IMR-90 (cell line): ENCODE measurements around the gene CAP2. TPM values are rescaled to one million over a fixed set of nuclear protein-coding genes. Genes with fewer than 3 reads are reported as not detected.

Experiments
- ATAC-seq: fragments of 200-7000 bp; cut with Tn5 transposase; 2 replicates; pipeline ENCODE4 v1.9.1; 2020; ENCODE audit warnings: low read depth, mild to moderate bottlenecking, moderate library complexity
- BruUV-seq: library from RNA; stranded (reverse); fragments of 400-500 nt; replicated peaks from 2 replicates; lab custom pipeline; 2021; lab: Mats Ljungman, UMichigan
- CTCF ChIA-PET: fragments of 300-600 bp; formaldehyde crosslinking; extraction: SDS; loops from one replicate; lab custom pipeline; 2021; ENCODE audit warnings: antibody characterized with exemption; lab: Yijun Ruan, JAX
- POLR2A ChIA-PET: fragments of 300-600 bp; sonication (Branson Sonifier 250); formaldehyde crosslinking; loops from one replicate; lab custom pipeline; 2022; ENCODE audit warnings: antibody characterized with exemption; ENCODE audit not compliant: unreplicated experiment; lab: Charles Lee
- DNase-seq: peaks from one replicate; pipeline ENCODE4 v3.0.0; 2013
- H2AFZ ChIP-seq: replicated peaks from 2 replicates; pipeline ENCODE3; 2013; ENCODE audit warnings: low read length, mild to moderate bottlenecking; ENCODE audit not compliant: poor library complexity
- H2AK5ac ChIP-seq: 2 replicates; pipeline ENCODE4 v1.6.1; 2013; ENCODE audit warnings: low read depth, low read length, inconsistent platforms
- H2AK9ac ChIP-seq: replicated peaks from 2 replicates; pipeline ENCODE3; 2013; ENCODE audit warnings: mild to moderate bottlenecking, low read depth, low read length, moderate library complexity; ENCODE audit not compliant: poor library complexity
- H2BK120ac ChIP-seq: 2 replicates; pipeline ENCODE4 v1.6.1; 2013; ENCODE audit warnings: low read depth, low read length, inconsistent platforms
- H2BK15ac ChIP-seq: 3 replicates; pipeline ENCODE4 v1.6.1; 2013; ENCODE audit warnings: low read depth, low read length, inconsistent platforms
- H2BK20ac ChIP-seq: 2 replicates; pipeline ENCODE4 v1.6.1; 2013; ENCODE audit warnings: low read depth, mild to moderate bottlenecking, inconsistent platforms, low read length, moderate library complexity
- H2BK5ac ChIP-seq: 2 replicates; pipeline ENCODE4 v1.6.1; 2013; ENCODE audit warnings: mild to moderate bottlenecking, low read depth, low read length, inconsistent platforms; ENCODE audit not compliant: poor library complexity, severe bottlenecking
- H3K14ac ChIP-seq: replicated peaks from 2 replicates; pipeline ENCODE4 v1.6.1; 2013; ENCODE audit warnings: low read depth, low read length, inconsistent platforms
- H3K18ac ChIP-seq: 2 replicates; pipeline ENCODE4 v1.6.1; 2013; ENCODE audit warnings: low read depth, low read length, control low read depth
- H3K23ac ChIP-seq: 2 replicates; pipeline ENCODE4 v1.6.1; 2013; ENCODE audit warnings: low read depth, low read length, inconsistent platforms
- H3K27ac ChIP-seq: 2 replicates; pipeline ENCODE4 v1.5.1; 2013; ENCODE audit warnings: mild to moderate bottlenecking, control low read depth, low read length; ENCODE audit not compliant: insufficient read depth
- H3K27me3 ChIP-seq: 2 replicates; pipeline ENCODE4 v1.6.1; 2013; ENCODE audit warnings: low read length; ENCODE audit not compliant: control insufficient read depth, insufficient read depth
- H3K36me3 ChIP-seq: 2 replicates; pipeline ENCODE4 v1.6.1; 2013; ENCODE audit warnings: low read length, mixed read lengths; ENCODE audit not compliant: control insufficient read depth, insufficient read depth
- H3K4ac ChIP-seq: 2 replicates; pipeline ENCODE4 v1.6.1; 2013; ENCODE audit warnings: low read depth, low read length, inconsistent platforms
- H3K4me1 ChIP-seq: 2 replicates; pipeline ENCODE4 v1.6.1; 2013; ENCODE audit warnings: low read length, mixed read lengths; ENCODE audit not compliant: control insufficient read depth, insufficient read depth
- H3K4me2 ChIP-seq: 2 replicates; pipeline ENCODE4 v1.6.1; 2013; ENCODE audit warnings: low read depth, mild to moderate bottlenecking, control low read depth, low read length, moderate library complexity
- H3K4me3 ChIP-seq: 2 replicates; pipeline ENCODE4 v1.5.1; 2013; ENCODE audit warnings: low read depth, mild to moderate bottlenecking, control low read depth, low read length, moderate library complexity; ENCODE audit not compliant: insufficient read depth
- H3K56ac ChIP-seq: 2 replicates; pipeline ENCODE4 v1.6.1; 2013; ENCODE audit warnings: low read length, inconsistent platforms; ENCODE audit not compliant: insufficient read depth; ENCODE audit errors: extremely low read depth
- H3K79me1 ChIP-seq, 2 experiments: 2 replicates each; pipeline ENCODE4 v1.6.1; 2013; ENCODE audit warnings: low read length in 2 of 2, inconsistent platforms in 1 of 2, low read depth in 1 of 2
- H3K9ac ChIP-seq: 2 replicates; pipeline ENCODE4 v1.6.1; 2013; ENCODE audit warnings: low read depth, low read length, control low read depth
- H3K9me1 ChIP-seq: 2 replicates; pipeline ENCODE4 v1.6.1; 2013; ENCODE audit warnings: low read length, inconsistent platforms; ENCODE audit not compliant: insufficient read depth
- H3K9me3 ChIP-seq: 2 replicates; pipeline ENCODE4 v1.6.1; 2013; ENCODE audit warnings: low read length; ENCODE audit not compliant: control insufficient read depth, insufficient read depth
- H4K20me1 ChIP-seq: 2 replicates; pipeline ENCODE4 v1.6.1; 2013; ENCODE audit warnings: low read length, inconsistent platforms; ENCODE audit not compliant: insufficient read depth
- H4K5ac ChIP-seq: 2 replicates; pipeline ENCODE4 v1.6.1; 2013; ENCODE audit warnings: mild to moderate bottlenecking, low read depth, low read length, control low read depth
- H4K8ac ChIP-seq, 2 experiments: 2 replicates each; pipeline ENCODE4 v1.6.1; 2013; ENCODE audit warnings: low read depth in 2 of 2, low read length in 2 of 2, control low read depth in 1 of 2, inconsistent platforms in 1 of 2
- H4K91ac ChIP-seq: 2 replicates; pipeline ENCODE4 v1.6.1; 2013; ENCODE audit warnings: low read depth, low read length, inconsistent platforms; ENCODE audit not compliant: insufficient read depth
- CEBPB ChIP-seq: IDR thresholded peaks from 2 replicates; pipeline ENCODE4 v1.6.1; 2012; ENCODE audit warnings: low read depth, low read length, improper control_type of control experiment
- MAFK ChIP-seq: IDR thresholded peaks from 2 replicates; pipeline ENCODE4 v1.6.1; 2012; ENCODE audit warnings: low read depth, low read length, improper control_type of control experiment
- RCOR1 ChIP-seq: IDR thresholded peaks from 2 replicates; pipeline ENCODE4 v1.6.1; 2012; ENCODE audit warnings: mild to moderate bottlenecking, low read length, improper control_type of control experiment; ENCODE audit not compliant: insufficient replicate concordance
- WGBS, 2 experiments: methylation state at CpG; one replicate each; pipeline versions ENCODE4 v1.1.5 to v1.1.7; 2013; ENCODE audit warnings: missing lambda C conversion rate in 2 of 2; ENCODE audit not compliant: insufficient read length in 1 of 2; ENCODE audit errors: extremely low coverage in 2 of 2; 5-methylcytosine and 5-hydroxymethylcytosine counted together
- dilution Hi-C: fragments of 300-500 bp; cut with HindIII; formaldehyde crosslinking; loops from one replicate; pipeline ENCODE4 v1.14.3; 2018; ENCODE audit warnings: low sequenced_read_pairs; ENCODE audit not compliant: unreplicated experiment
- in situ Hi-C: fragments of 300-500 bp; cut with MboI; formaldehyde crosslinking; loops from 3 replicates; pipeline ENCODE4 v1.14.3; 2019; ENCODE audit warnings: low sequenced_read_pairs, inconsistent platforms, mixed read lengths
- intact Hi-C: fragments of 100-400 bp; cut with micrococcal nuclease; formaldehyde crosslinking; loops from 2 replicates; pipeline ENCODE4 v1.10.0; 2022
- polyA plus RNA-seq, 3 experiments: library from polyadenylated mRNA; depleted of rRNA; stranded (reverse); fragments of >200 nt; gene quantifications; 2 replicates each; pipeline ENCODE4 v1.2.3, GENCODE V29; 2012; ENCODE audit warnings: low replicate concordance in 1 of 3
- total RNA-seq: library from RNA; depleted of rRNA; stranded (reverse); fragments of >200 nt; gene quantifications from 2 replicates; pipeline ENCODE4 v1.2.3, GENCODE V29; 2012
- TF ChIP-seq, protein P1 (sequence below): conservative IDR thresholded peaks from 2 replicates; pipeline ENCODE4 v1.5.1; 2012; ENCODE audit warnings: mild to moderate bottlenecking, low read depth, low read length, improper control_type of control experiment
- TF ChIP-seq, protein P2 (sequence below): fragments of 150-350 bp; IDR thresholded peaks from 2 replicates; pipeline ENCODE4 v1.6.1; 2016; ENCODE audit warnings: low read depth, mild to moderate bottlenecking, low read length, moderate library complexity, borderline replicate concordance

Gene CAP2
- total and polyA plus RNA-seq, 2 of the 4 experiments (the other 2 are of a cell fraction): 14.5 to 27.5 TPM

DNA sequence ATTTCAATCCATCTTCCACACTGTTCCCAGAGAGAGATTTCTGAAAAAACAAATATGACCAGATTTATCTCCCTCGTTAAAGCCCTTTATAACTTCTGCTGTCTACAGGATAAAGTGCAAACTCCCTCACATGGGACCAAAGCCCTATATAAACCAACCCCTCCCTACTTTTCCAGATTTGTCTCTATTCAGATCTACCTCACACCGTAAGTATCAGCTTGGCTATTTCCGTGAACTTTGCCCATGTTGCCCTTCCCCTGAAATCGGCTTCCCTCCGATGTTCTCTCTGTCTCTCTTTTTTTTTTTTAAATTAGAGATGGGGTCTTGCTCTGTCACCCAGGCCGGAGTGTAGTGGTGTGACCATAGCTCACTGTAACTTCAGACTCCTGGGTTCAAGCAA, 194.6 kb downstream of the CAP2 start:
- no peaks in the 10 kb centered on the region for H3K36me3 ChIP-seq
- in situ Hi-C loops: loop anchor here (10.0 kb wide), 1 partner anchor 303 kb away; the partner anchor contains the start of gene RBM24
- CTCF ChIA-PET: no interaction called here
- H2BK5ac ChIP-seq: no peak overlapping the region
- H3K4ac ChIP-seq: no peak overlapping the region
- WGBS, 2 experiments: no CpG with 5 or more reads among the region's 6 CpGs
- intact Hi-C loops: no loop called here
- H2AK9ac ChIP-seq: no peak overlapping the region
- no peak overlapping the region for H4K91ac ChIP-seq
- POLR2A ChIA-PET: interaction anchor here (0.6 kb wide), 1 partner anchor 12 kb away, joined by 7 read pairs; the partner anchor contains the start of gene FAM8A1
- H4K5ac ChIP-seq: no peak overlapping the region
- H3K27ac ChIP-seq: no peak overlapping the region
- no peak overlapping the region for H2BK20ac ChIP-seq
- H3K14ac ChIP-seq: no peak overlapping the region
- no peak overlapping the region for H3K9ac ChIP-seq
- dilution Hi-C loops: no loop called here
- no peak overlapping the region for H3K23ac ChIP-seq
- H2AFZ ChIP-seq: no peak overlapping the region
- no peak overlapping the region for H3K4me3 ChIP-seq
- no peak for TF ChIP-seq RCOR1
- no peak for TF ChIP-seq CEBPB
- TF ChIP-seq, protein P1, sequence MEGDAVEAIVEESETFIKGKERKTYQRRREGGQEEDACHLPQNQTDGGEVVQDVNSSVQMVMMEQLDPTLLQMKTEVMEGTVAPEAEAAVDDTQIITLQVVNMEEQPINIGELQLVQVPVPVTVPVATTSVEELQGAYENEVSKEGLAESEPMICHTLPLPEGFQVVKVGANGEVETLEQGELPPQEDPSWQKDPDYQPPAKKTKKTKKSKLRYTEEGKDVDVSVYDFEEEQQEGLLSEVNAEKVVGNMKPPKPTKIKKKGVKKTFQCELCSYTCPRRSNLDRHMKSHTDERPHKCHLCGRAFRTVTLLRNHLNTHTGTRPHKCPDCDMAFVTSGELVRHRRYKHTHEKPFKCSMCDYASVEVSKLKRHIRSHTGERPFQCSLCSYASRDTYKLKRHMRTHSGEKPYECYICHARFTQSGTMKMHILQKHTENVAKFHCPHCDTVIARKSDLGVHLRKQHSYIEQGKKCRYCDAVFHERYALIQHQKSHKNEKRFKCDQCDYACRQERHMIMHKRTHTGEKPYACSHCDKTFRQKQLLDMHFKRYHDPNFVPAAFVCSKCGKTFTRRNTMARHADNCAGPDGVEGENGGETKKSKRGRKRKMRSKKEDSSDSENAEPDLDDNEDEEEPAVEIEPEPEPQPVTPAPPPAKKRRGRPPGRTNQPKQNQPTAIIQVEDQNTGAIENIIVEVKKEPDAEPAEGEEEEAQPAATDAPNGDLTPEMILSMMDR: no peak
- no peak for TF ChIP-seq MAFK
- TF ChIP-seq, protein P2, sequence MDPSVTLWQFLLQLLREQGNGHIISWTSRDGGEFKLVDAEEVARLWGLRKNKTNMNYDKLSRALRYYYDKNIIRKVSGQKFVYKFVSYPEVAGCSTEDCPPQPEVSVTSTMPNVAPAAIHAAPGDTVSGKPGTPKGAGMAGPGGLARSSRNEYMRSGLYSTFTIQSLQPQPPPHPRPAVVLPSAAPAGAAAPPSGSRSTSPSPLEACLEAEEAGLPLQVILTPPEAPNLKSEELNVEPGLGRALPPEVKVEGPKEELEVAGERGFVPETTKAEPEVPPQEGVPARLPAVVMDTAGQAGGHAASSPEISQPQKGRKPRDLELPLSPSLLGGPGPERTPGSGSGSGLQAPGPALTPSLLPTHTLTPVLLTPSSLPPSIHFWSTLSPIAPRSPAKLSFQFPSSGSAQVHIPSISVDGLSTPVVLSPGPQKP: no peak
- H3K79me1 ChIP-seq: no peaks in the 10 kb centered on the region
- H2AK5ac ChIP-seq: no peak overlapping the region
- peaks cover 2% of the 10 kb centered on the region; the same call in 1 of the 2 replicates for H3K4me1 ChIP-seq
- H3K56ac ChIP-seq: no peak overlapping the region
- H3K27me3 ChIP-seq: no peaks in the 10 kb centered on the region
- no peak overlapping the region for H2BK120ac ChIP-seq
- no peak for ATAC-seq
- DNase-seq: no peak
- H3K9me1 ChIP-seq: peaks cover 6% of the 10 kb centered on the region; the same call in 1 of the 2 replicates
- H3K9me3 ChIP-seq: no peaks in the 10 kb centered on the region
- no peaks in the 10 kb centered on the region for H4K20me1 ChIP-seq
- no TSS peak for BruUV-seq
- H2BK15ac ChIP-seq: no peak overlapping the region
- H4K8ac ChIP-seq: no peak overlapping the region
- no peak overlapping the region for H3K4me2 ChIP-seq
- no peak overlapping the region for H3K18ac ChIP-seq
